ENCODE measurements around the gene VSTM2A. TPM values are rescaled to one million over a fixed set of nuclear protein-coding genes. Genes with fewer than 3 reads are reported as not detected.
"Not testable (repeated sequence)": the region's sequence is repeated elsewhere in the genome, so short reads cannot be mapped to it uniquely, and the experiment has no call there.

Gene VSTM2A
- 1 to 10 TPM; 2.0 to 2.6 (median 2.3) TPM for total RNA-seq
- long read RNA-seq, donor 1, partial matches to known transcripts, result 2 of 6 reads
- long read RNA-seq, donor 1, other reads (novel, unspliced or antisense), result 1 of 6 reads
- long read RNA-seq, donor 2, result 0 reads

- Histone ChIP-seq H3K4me3 (no peak within 1 kb of the TSS), H3K4me1 (ENCODE audit: low read depth) (no peaks in the 10 kb centered on the region), H3K36me3 (ENCODE audit: low read depth) (no peaks in the 10 kb centered on the region), H3K9me3 (no peaks in the 10 kb centered on the region)
- TF ChIP-seq CTCF (IDR thresholded peaks at IDR 0.05), result no peak
- intact Hi-C loops (cut with DNase I, micrococcal nuclease), result no loop called here
- peak; percentile 49 for ATAC-seq
- DNase-seq, result peak in 1 of 3 donors; percentile 2
Observed at GRCh38 chr7:54541669-54542625, at the start of gene VSTM2A. Gene VSTM2A (plus strand): TSS chr7:54542375. CDS start chr7:54542731, 356 bp downstream.

- ATAC-seq; H3K4me1 ChIP-seq (ENCODE audit: low read depth); H3K36me3 ChIP-seq (ENCODE audit: low read depth); H3K4me3 ChIP-seq; intact Hi-C loops (cut with DNase I, micrococcal nuclease); H3K9me3 ChIP-seq; DNase-seq: not testable (repeated sequence)
Observed at GRCh38 chr7:54504531-54504930, 37.6 kb upstream of the VSTM2A start.

- DNase-seq (no peak), ATAC-seq (no peak)
- Histone ChIP-seq H3K36me3 (ENCODE audit: low read depth) (no peaks in the 10 kb centered on the region), H3K4me3 (no peak overlapping the region), H3K4me1 (ENCODE audit: low read depth) (no peaks in the 10 kb centered on the region), H3K9me3 (no peaks in the 10 kb centered on the region)
- no peak for TF ChIP-seq CTCF (IDR thresholded peaks at IDR 0.05)
- intact Hi-C loops (cut with DNase I, micrococcal nuclease), result no loop called here
Observed at GRCh38 chr7:54529568-54529967, 12.6 kb upstream of the VSTM2A start.

- Histone ChIP-seq H3K4me3 (no peak overlapping the region), H3K9me3 (no peaks in the 10 kb centered on the region), H3K36me3 (ENCODE audit: low read depth) (no peaks in the 10 kb centered on the region), H3K4me1 (ENCODE audit: low read depth) (no peaks in the 10 kb centered on the region)
- intact Hi-C loops (cut with DNase I, micrococcal nuclease), result no loop called here
- no peak for DNase-seq
- TF ChIP-seq CTCF (IDR thresholded peaks at IDR 0.05), result no peak
- ATAC-seq, result no peak
Observed at GRCh38 chr7:54538122-54538521, 4.1 kb upstream of the VSTM2A start.

- no peak for TF ChIP-seq CTCF (IDR thresholded peaks at IDR 0.05)
- H3K9me3 ChIP-seq, result no peaks in the 10 kb centered on the region
- no peaks in the 10 kb centered on the region for H3K4me1 ChIP-seq (ENCODE audit: low read depth)
- H3K4me3 ChIP-seq, result no peak overlapping the region
- DNase-seq, result peak in 1 of 3 donors; percentile 3
- no peaks in the 10 kb centered on the region for H3K36me3 ChIP-seq (ENCODE audit: low read depth)
- intact Hi-C loops (cut with DNase I, micrococcal nuclease), result no loop called here
- no peak for ATAC-seq
Observed at GRCh38 chr7:54543051-54543488, 895 bp downstream of the VSTM2A start.

- no peaks in the 10 kb centered on the region for H3K4me1 ChIP-seq (ENCODE audit: low read depth)
- no peak for ATAC-seq
- no peaks in the 10 kb centered on the region for H3K9me3 ChIP-seq
- intact Hi-C loops (cut with DNase I, micrococcal nuclease), result no loop called here
- TF ChIP-seq CTCF (IDR thresholded peaks at IDR 0.05), result no peak
- DNase-seq, result no peak
- no peak overlapping the region for H3K4me3 ChIP-seq
- H3K36me3 ChIP-seq (ENCODE audit: low read depth), result no peaks in the 10 kb centered on the region
Observed at GRCh38 chr7:54544149-54544526, 2.0 kb downstream of the VSTM2A start.
